HepG2 (cell line): ENCODE results near the gene AGXT. TPM values are rescaled to one million over a fixed set of nuclear protein-coding genes. Genes with fewer than 3 reads are reported as not detected.

Source experiments
- ATAC-seq: fragments of 200-7000 bp; cut with Tn5 transposase; 3 replicates; pipeline ENCODE4 v1.9.1; 2020; ENCODE audit warnings: mild to moderate bottlenecking, moderate library complexity
- BruUV-seq: library from RNA; stranded (reverse); fragments of 400-500 nt; replicated peaks from 2 replicates; lab custom pipeline; 2021; lab: Mats Ljungman, UMichigan
- CTCF ChIA-PET: fragments of 300-600 bp; formaldehyde crosslinking; extraction: SDS; loops from one replicate; lab custom pipeline; 2021; ENCODE audit warnings: low total read pairs, inconsistent platforms, low intra/inter-chr PET ratio; lab: Yijun Ruan, JAX
- POLR2A ChIA-PET: fragments of 350-600 bp; sonication (Branson Sonifier 250); formaldehyde crosslinking; loops from one replicate; lab custom pipeline; 2020; ENCODE audit warnings: antibody characterized with exemption, inconsistent platforms; lab: Yijun Ruan, JAX
- DNase-seq: peaks from one replicate; pipeline ENCODE4 v3.0.0-alpha.2; 2015; ENCODE audit warnings: low spot score
- FAIRE-seq: peaks from 3 replicates; lab custom pipeline; 2011; peaks lifted over from hg19 to GRCh38; lab: Jason Lieb, UNC
- H2AFZ ChIP-seq: one replicate; pipeline ENCODE4 v1.6.1; 2011; ENCODE audit warnings: low read length, inconsistent platforms
- H3K27ac ChIP-seq: fragments of 300-600 bp; 3 replicates; pipeline ENCODE4 v1.8.0; 2011; ENCODE audit warnings: mixed run types, mild to moderate bottlenecking, mixed read lengths, low read length, inconsistent platforms; ENCODE audit not compliant: insufficient read depth; ENCODE audit errors: extremely low read length
- H3K27me3 ChIP-seq, 2 experiments: fragments of 200-600 bp in 1 of 2; 2 replicates in 1 of 2; 3 replicates in 1 of 2; pipeline versions ENCODE4 v1.6.0 to v1.8.0; 2011; ENCODE audit warnings: low read length in 2 of 2, mild to moderate bottlenecking in 2 of 2, moderate library complexity in 2 of 2, inconsistent platforms in 1 of 2; ENCODE audit not compliant: insufficient read depth in 2 of 2, control insufficient read depth in 1 of 2
- H3K36me3 ChIP-seq, 2 experiments: fragments of 200-600 bp in 1 of 2; replicated peaks in 1 of 2; 2 replicates in 1 of 2; 3 replicates in 1 of 2; pipeline versions ENCODE4 v1.5.1 to v1.8.0; 2011; ENCODE audit warnings: low read length in 2 of 2, inconsistent platforms in 1 of 2; ENCODE audit not compliant: insufficient read depth in 2 of 2, control insufficient read depth in 1 of 2
- H3K4me1 ChIP-seq: 2 replicates; pipeline ENCODE4 v1.5.1; 2012; ENCODE audit warnings: low read length, inconsistent platforms; ENCODE audit not compliant: insufficient read depth
- H3K4me2 ChIP-seq: 2 replicates; pipeline ENCODE4 v1.6.0; 2011; ENCODE audit warnings: low read depth, low read length, inconsistent platforms
- H3K4me3 ChIP-seq, 3 experiments: fragments of 200-600 bp in 1 of 3; sonication (generic), shearing (Covaris generic) in 1 of 3; replicated peaks in 1 of 3; 2 replicates each; pipeline ENCODE4 v1.5.1; 2011 to 2016; ENCODE audit warnings: low read length in 3 of 3, inconsistent platforms in 2 of 3, low read depth in 2 of 3, mild to moderate bottlenecking in 2 of 3, control low read depth in 1 of 3, mixed read lengths in 1 of 3; ENCODE audit not compliant: insufficient read depth in 1 of 3
- H3K79me2 ChIP-seq: one replicate; pipeline ENCODE4 v1.6.1; 2011; ENCODE audit warnings: low read length, inconsistent platforms; ENCODE audit not compliant: insufficient read depth
- H3K9ac ChIP-seq: 2 replicates; pipeline ENCODE4 v1.6.0; 2011; ENCODE audit warnings: mild to moderate bottlenecking, low read depth, low read length, inconsistent platforms; ENCODE audit not compliant: insufficient read depth
- H3K9me3 ChIP-seq: 2 replicates; pipeline ENCODE4 v1.5.1; 2012; ENCODE audit warnings: mild to moderate bottlenecking, low read length
- H4K20me1 ChIP-seq: 2 replicates; pipeline ENCODE4 v1.6.0; 2011; ENCODE audit warnings: inconsistent platforms, mild to moderate bottlenecking, low read length, moderate library complexity; ENCODE audit not compliant: insufficient read depth
- HDAC2 ChIP-seq: sonication (generic); formaldehyde crosslinking; IDR thresholded peaks from 2 replicates; pipeline ENCODE4 v1.4.0; 2020; ENCODE audit warnings: missing genetic modification reagents
- HNF4A ChIP-seq: sonication (generic); formaldehyde crosslinking; IDR thresholded peaks from 2 replicates; pipeline ENCODE4 v1.4.0; 2020; ENCODE audit warnings: missing genetic modification reagents
- HNRNPL ChIP-seq: fragments of 200-400 bp; formaldehyde crosslinking; IDR thresholded peaks from 2 replicates; pipeline ENCODE4 v1.6.1; 2017; ENCODE audit warnings: mild to moderate bottlenecking, low read depth, low read length
- KDM5B ChIP-seq: sonication (generic); formaldehyde crosslinking; IDR thresholded peaks from 2 replicates; pipeline ENCODE4 v1.4.0; 2020; ENCODE audit warnings: missing genetic modification reagents, mild to moderate bottlenecking, borderline replicate concordance
- NR2F1 ChIP-seq, 2 experiments: fragments of 450-650 bp in 1 of 2; formaldehyde crosslinking in 1 of 2; IDR thresholded peaks; 2 replicates each; pipeline versions ENCODE4 v1.5.0 to v1.6.1; 2016 to 2020; ENCODE audit warnings: mild to moderate bottlenecking in 1 of 2, missing compliant biosample characterization in 1 of 2, missing genetic modification reagents in 1 of 2, moderate library complexity in 1 of 2
- PATZ1 ChIP-seq: sonication (generic); formaldehyde crosslinking; IDR thresholded peaks from 2 replicates; pipeline ENCODE4 v1.4.0; 2020; ENCODE audit warnings: missing genetic modification reagents
- RARA ChIP-seq: IDR thresholded peaks from 2 replicates; pipeline ENCODE4 v1.6.1; 2016; ENCODE audit warnings: missing genetic modification reagents, missing compliant biosample characterization
- RXRB ChIP-seq: IDR thresholded peaks from 2 replicates; pipeline ENCODE4 v1.6.1; 2016; ENCODE audit warnings: borderline replicate concordance, missing genetic modification reagents, missing compliant biosample characterization
- SALL1 ChIP-seq: sonication (generic); formaldehyde crosslinking; IDR thresholded peaks from 2 replicates; pipeline ENCODE4 v1.8.0; 2022; ENCODE audit warnings: mild to moderate bottlenecking, missing genetic modification reagents
- ZBTB33 ChIP-seq: sonication (generic); formaldehyde crosslinking; IDR thresholded peaks from 2 replicates; pipeline ENCODE4 v1.4.0; 2020; ENCODE audit warnings: missing genetic modification reagents
- ZBTB39 ChIP-seq: sonication (generic); formaldehyde crosslinking; IDR thresholded peaks from 2 replicates; pipeline ENCODE4 v1.5.0; 2020; ENCODE audit warnings: missing genetic modification reagents
- ZFP41 ChIP-seq: sonication (generic); formaldehyde crosslinking; IDR thresholded peaks from 2 replicates; pipeline ENCODE4 v1.4.0; 2020; ENCODE audit warnings: mild to moderate bottlenecking, missing genetic modification reagents, borderline replicate concordance
- ZFX ChIP-seq: sonication (generic); formaldehyde crosslinking; IDR thresholded peaks from 2 replicates; pipeline ENCODE4 v1.4.0; 2020; ENCODE audit warnings: mild to moderate bottlenecking, low read depth, missing genetic modification reagents, moderate library complexity
- ZNF501 ChIP-seq: sonication (generic); formaldehyde crosslinking; IDR thresholded peaks from 2 replicates; pipeline ENCODE4 v1.5.1; 2020; ENCODE audit warnings: mild to moderate bottlenecking, moderate library complexity, missing genetic modification reagents
- ZNF547 ChIP-seq: sonication (generic); formaldehyde crosslinking; IDR thresholded peaks from 2 replicates; pipeline ENCODE4 v1.5.1; 2020; ENCODE audit warnings: mild to moderate bottlenecking, missing genetic modification reagents
- WGBS: methylation state at CpG from one replicate; pipeline ENCODE4 v1.1.6; 2017; ENCODE audit warnings: low lambda C conversion rate; 5-methylcytosine and 5-hydroxymethylcytosine counted together
- in situ Hi-C: cut with HindIII; loops from 2 replicates; pipeline ENCODE4 v1.10.0; 2017; ENCODE audit warnings: low pct_unique_long_range_greater_than_20kb; ENCODE audit not compliant: extremely low pct_ligation_motif_present
- intact Hi-C: fragments of 100-400 bp; cut with micrococcal nuclease; formaldehyde crosslinking; loops from one replicate; pipeline ENCODE4 v1.10.0; 2022; ENCODE audit not compliant: unreplicated experiment
- polyA plus RNA-seq, 8 experiments: library from polyadenylated mRNA; depleted of rRNA in 3 of 8; stranded (reverse) in 7 of 8; unstranded in 1 of 8; fragments of >200 nt; fragmentation: Illumina TruSeq in 4 of 8; extraction: Trizol in 4 of 8; gene quantifications; 2 replicates each; pipeline versions ENCODE4 v1.2.1 to v1.2.3, GENCODE V29; 2011 to 2016; ENCODE audit warnings: low read depth in 4 of 8, missing spikeins in 1 of 8, mixed read lengths in 1 of 8; ENCODE audit not compliant: insufficient read depth in 1 of 8
- total RNA-seq, 5 experiments: library from RNA; depleted of rRNA; stranded (reverse); fragments of >200 nt; fragmentation: Illumina TruSeq; extraction: Trizol; gene quantifications; 2 replicates each; pipeline ENCODE4 v1.2.3, GENCODE V29; 2016; ENCODE audit warnings: low read depth in 1 of 5

AGXT gene
- total and polyA plus RNA-seq, 2 of the 13 experiments (the other 11 are each of a cell fraction or from before 2014, with no cell fraction given), result 41.9 to 96.1 TPM

GRCh38 chr2:240889601-240890560 is 21.3 kb downstream of the AGXT start:
- Histone ChIP-seq H3K4me3 (peak overlapping the region in 1 of 3 experiments; percentile 45; a peak in 1 of 6 replicates), H3K9ac (no peak overlapping the region), H3K27ac (no peak overlapping the region), H3K27me3 (no peaks in the 10 kb centered on the region; a peak in 1 of 5 replicates), H3K4me2 (peak overlapping the region; percentile 22), H3K4me1 (peaks cover 73% of the 10 kb centered on the region), H4K20me1 (no peaks in the 10 kb centered on the region), H2AFZ (no peak overlapping the region), H3K36me3 (no peaks in the 10 kb centered on the region), H3K79me2 (no peaks in the 10 kb centered on the region), H3K9me3 (no peaks in the 10 kb centered on the region)
- ChIA-PET CTCF (interaction anchor here (0.7 kb wide), 1 partner anchor 39 kb away, joined by 3 read pairs; no protein-coding TSS in a partner anchor), POLR2A (interaction anchor here (9.3 kb wide), 1 partner anchor 15 kb away, joined by 63 read pairs; no protein-coding TSS in a partner anchor)
- in situ Hi-C loops (no loop called here), intact Hi-C loops (no loop called here)
- DNase-seq (no peak), FAIRE-seq (no peak), ATAC-seq (peak; percentile 34)
- 28% methylated on average over 16 of the region's 38 CpGs for WGBS
- no TSS peak for BruUV-seq
- TF ChIP-seq ZBTB33, result peak; percentile 23; the same call in 1 of the 2 replicates
- peak; percentile 95 for TF ChIP-seq HNRNPL
- peak in 1 of 2 experiments; percentile 43; a peak in 2 of 4 replicates for TF ChIP-seq NR2F1 (CRISPR knock-in tag; IDR thresholded peaks at IDR 0.05)
- 0 out of 2 replicates have a peak, but pooled peaks have one; percentile 20 for TF ChIP-seq ZFP41 (CRISPR knock-in tag)
- peak; percentile 16; the same call in 1 of the 2 replicates for TF ChIP-seq RXRB (CRISPR knock-in tag)
- peak; percentile 40 for TF ChIP-seq HDAC2 (CRISPR knock-in tag)
- peak; percentile 37; the same call in 1 of the 2 replicates for TF ChIP-seq KDM5B (CRISPR knock-in tag)
- TF ChIP-seq SALL1 (CRISPR knock-in tag), result peak; percentile 50
- TF ChIP-seq RARA, result peak; percentile 44; the same call in 1 of the 2 replicates
- TF ChIP-seq ZNF547 (CRISPR knock-in tag), result 0 out of 2 replicates have a peak, but pooled peaks have one; percentile 24
- TF ChIP-seq ZFX (CRISPR knock-in tag), result peak; percentile 14; the same call in 1 of the 2 replicates
- TF ChIP-seq PATZ1 (CRISPR knock-in tag), result peak; percentile 37; the same call in 1 of the 2 replicates
- TF ChIP-seq HNF4A (CRISPR knock-in tag), result peak; percentile 51; the same call in 1 of the 2 replicates
- 0 out of 2 replicates have a peak, but pooled peaks have one; percentile 20 for TF ChIP-seq ZBTB39
- 0 out of 2 replicates have a peak, but pooled peaks have one; percentile 36 for TF ChIP-seq ZNF501 (CRISPR knock-in tag)
